ENCODE results near the gene CDC42BPA.

DNA sequence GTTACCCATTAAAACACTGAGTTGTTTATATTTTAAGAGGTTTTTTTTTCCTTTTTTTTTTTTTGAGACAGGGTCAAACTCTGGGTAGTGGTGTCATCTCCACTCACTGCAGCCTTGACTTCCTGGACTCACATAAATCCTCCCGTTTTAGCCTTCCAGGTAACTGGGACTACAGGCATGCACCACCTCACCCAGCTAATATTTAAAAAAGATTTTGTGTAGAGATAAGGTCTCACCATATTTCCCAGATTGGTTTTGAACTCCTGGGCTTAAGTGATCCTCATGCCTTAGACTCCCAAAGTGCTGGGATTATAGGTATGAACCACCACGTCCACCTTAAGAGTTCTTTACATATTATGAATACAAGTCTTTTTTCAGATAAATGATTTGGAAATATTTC, 231.7 kb downstream of the CDC42BPA start:
- no peak for TF ChIP-seq POLR2AphosphoS5 (IDR thresholded peaks at IDR 0.05; ENCODE audit: borderline replicate concordance, low read depth, low read length)
- no peak for TF ChIP-seq FOXP2 (optimal IDR thresholded peaks at IDR 0.05; ENCODE audit: control extremely low read depth, extremely low read length, insufficient read depth)
- no peak for TF ChIP-seq EZH2 (IDR thresholded peaks at IDR 0.05)

Measured in SK-N-MC (cell line).